Limb (tissue), 2 donors: Measurements from ENCODE around the gene GPC6.
"Not testable (repeated sequence)": the region's sequence is repeated elsewhere in the genome, so short reads cannot be mapped to it uniquely, and the experiment has no call there.

Source experiments
- DNase-seq, 2 donors: peaks; one replicate each; pipeline ENCODE4 v3.0.0-alpha.2; 2016; ENCODE audit errors: extremely low spot score in 2 of 2

GPC6 gene

GRCh38 chr13:94272038-94272437 lies 1045.4 kb downstream of the GPC6 start:
- no peak for DNase-seq

- no peak for DNase-seq
Observed at GRCh38 chr13:94280349-94280748, 1053.7 kb downstream of the GPC6 start.

GRCh38 chr13:94280845-94281244 lies 1054.2 kb downstream of the GPC6 start:
- DNase-seq = no peak

- DNase-seq = no peak
Observed at GRCh38 chr13:94286581-94286980, 1060.0 kb downstream of the GPC6 start.

GRCh38 chr13:94291631-94292322 lies 1065.2 kb downstream of the GPC6 start:
- DNase-seq = no peak

GRCh38 chr13:94292323-94292640 lies 1065.7 kb downstream of the GPC6 start:
- DNase-seq = no peak

GRCh38 chr13:94296471-94296870 lies 1069.9 kb downstream of the GPC6 start:
- DNase-seq = no peak

- no peak for DNase-seq
Observed at GRCh38 chr13:94298346-94298745, 1071.7 kb downstream of the GPC6 start.

GRCh38 chr13:94300401-94300800 lies 1073.8 kb downstream of the GPC6 start:
- DNase-seq = no peak

- DNase-seq = no peak
Observed at GRCh38 chr13:94301487-94301886, 1074.9 kb downstream of the GPC6 start.

GRCh38 chr13:94302847-94303565 lies 1076.4 kb downstream of the GPC6 start:
- not testable (repeated sequence) for DNase-seq

- DNase-seq = no peak
Observed at GRCh38 chr13:94303644-94304174, 1077.1 kb downstream of the GPC6 start.

GRCh38 chr13:94305033-94305432 lies 1078.4 kb downstream of the GPC6 start:
- DNase-seq = no peak

GRCh38 chr13:94305463-94305862 lies 1078.9 kb downstream of the GPC6 start:
- no peak for DNase-seq

GRCh38 chr13:94305934-94306333 lies 1079.3 kb downstream of the GPC6 start:
- no peak for DNase-seq

GRCh38 chr13:94308832-94309231 lies 1082.2 kb downstream of the GPC6 start:
- no peak for DNase-seq

GRCh38 chr13:94309576-94309975 lies 1083.0 kb downstream of the GPC6 start:
- no peak for DNase-seq

GRCh38 chr13:94309997-94310855 lies 1083.6 kb downstream of the GPC6 start:
- DNase-seq = no peak

- no peak for DNase-seq
Observed at GRCh38 chr13:94311893-94312292, 1085.3 kb downstream of the GPC6 start.

- DNase-seq = no peak
Observed at GRCh38 chr13:94312511-94313216, 1086.1 kb downstream of the GPC6 start.

- no peak for DNase-seq
Observed at GRCh38 chr13:94313321-94313910, 1086.8 kb downstream of the GPC6 start.
